ENCODE measurements around the gene EIF3A.

GRCh38 chr10:119007211-119007574 is 73.4 kb downstream of the EIF3A start:
- TF ChIP-seq, protein P1, sequence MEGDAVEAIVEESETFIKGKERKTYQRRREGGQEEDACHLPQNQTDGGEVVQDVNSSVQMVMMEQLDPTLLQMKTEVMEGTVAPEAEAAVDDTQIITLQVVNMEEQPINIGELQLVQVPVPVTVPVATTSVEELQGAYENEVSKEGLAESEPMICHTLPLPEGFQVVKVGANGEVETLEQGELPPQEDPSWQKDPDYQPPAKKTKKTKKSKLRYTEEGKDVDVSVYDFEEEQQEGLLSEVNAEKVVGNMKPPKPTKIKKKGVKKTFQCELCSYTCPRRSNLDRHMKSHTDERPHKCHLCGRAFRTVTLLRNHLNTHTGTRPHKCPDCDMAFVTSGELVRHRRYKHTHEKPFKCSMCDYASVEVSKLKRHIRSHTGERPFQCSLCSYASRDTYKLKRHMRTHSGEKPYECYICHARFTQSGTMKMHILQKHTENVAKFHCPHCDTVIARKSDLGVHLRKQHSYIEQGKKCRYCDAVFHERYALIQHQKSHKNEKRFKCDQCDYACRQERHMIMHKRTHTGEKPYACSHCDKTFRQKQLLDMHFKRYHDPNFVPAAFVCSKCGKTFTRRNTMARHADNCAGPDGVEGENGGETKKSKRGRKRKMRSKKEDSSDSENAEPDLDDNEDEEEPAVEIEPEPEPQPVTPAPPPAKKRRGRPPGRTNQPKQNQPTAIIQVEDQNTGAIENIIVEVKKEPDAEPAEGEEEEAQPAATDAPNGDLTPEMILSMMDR (IDR thresholded peaks at IDR 0.05; ENCODE audit: low read depth, low read length, poor library complexity, severe bottlenecking) = no peak
- no peak for TF ChIP-seq EZH2phosphoT487 (IDR thresholded peaks at IDR 0.05; ENCODE audit: borderline replicate concordance, low read length)
